Stimulated activated CD4-positive, alpha-beta T cell treated with anti-CD3 and anti-CD28 coated beads, Interleukin-15, amount 100 ng/mL, for 1 hour (primary cell): ENCODE data around the gene USP36.
A peak's percentile ranks its signal among the peaks of the same experiment; 100 is the strongest.

Source experiments
- DNase-seq, 2 donors: peaks; one replicate each; pipeline ENCODE4 v3.0.0-alpha.2; 2020; ENCODE audit warnings: low read depth in 1 of 2, low spot score in 1 of 2

The USP36 gene

DNA sequence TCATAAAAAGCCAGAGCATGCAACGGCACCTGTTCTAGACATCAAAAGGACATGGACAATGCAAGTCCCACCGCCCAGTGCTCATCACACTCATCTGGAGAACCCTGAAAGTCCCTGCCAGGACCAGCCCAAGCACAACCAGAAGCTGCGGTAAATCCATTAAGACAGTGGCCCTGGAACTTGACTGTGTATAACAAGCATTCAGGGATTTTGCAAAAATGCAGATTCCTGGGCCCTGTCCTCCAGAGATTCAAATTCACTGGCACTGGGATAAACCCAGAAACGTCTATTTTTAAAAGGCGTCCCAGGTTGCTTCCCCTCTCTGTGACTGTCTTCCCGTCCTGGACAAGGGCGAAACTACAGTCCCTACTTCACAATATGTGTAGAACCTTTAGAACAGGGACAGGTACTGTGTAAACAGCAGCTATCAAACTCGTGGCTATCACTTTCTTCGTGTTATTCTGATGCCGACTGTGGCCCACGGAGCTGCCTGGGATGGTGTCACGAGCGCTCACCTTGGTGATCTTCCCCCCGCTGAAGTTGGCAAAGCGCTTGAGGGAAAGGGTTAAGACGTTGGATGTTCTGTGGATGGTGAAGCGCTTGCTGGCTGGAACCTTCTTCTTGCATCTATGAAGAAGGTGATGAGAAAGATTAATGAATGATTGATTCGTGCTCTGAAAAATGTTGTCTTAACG lies 22.3 kb downstream of the USP36 start:
- DNase-seq, result no peak

DNA sequence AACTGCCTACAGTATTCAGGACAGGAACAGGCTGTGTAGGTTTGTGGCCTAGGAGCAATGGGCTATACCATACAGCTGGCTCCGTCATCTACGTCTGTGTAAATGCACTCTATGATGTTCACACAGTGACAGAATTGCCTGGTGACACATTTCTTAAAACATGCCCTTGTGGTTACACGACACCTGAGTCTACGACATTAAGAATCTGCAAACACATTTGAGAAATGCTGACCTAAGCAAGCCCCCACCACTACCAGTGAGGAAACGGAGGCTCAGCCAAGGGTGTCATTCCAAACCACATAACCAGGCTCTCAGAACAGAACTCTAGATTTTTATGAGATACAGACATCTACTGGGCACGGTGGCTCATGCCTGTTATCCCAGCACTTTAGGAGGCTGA lies 23.5 kb downstream of the USP36 start:
- peak in 1 of 2 donors; percentile 30 for DNase-seq

DNA sequence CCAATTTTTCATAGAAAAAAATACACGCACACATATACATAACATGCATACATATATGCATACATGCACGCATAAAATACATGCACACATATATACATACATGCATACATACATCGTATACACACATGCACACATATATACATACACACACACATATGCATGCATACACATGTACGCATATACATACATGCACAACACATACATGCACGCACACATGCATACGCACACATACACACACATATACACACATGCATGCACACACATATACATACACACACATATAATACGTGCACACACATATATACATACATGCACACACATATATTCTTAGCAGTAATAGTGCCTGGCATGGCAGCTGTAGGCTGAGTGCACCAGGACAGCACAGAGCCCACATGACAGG lies 24.9 kb downstream of the USP36 start:
- DNase-seq, result no peak

DNA sequence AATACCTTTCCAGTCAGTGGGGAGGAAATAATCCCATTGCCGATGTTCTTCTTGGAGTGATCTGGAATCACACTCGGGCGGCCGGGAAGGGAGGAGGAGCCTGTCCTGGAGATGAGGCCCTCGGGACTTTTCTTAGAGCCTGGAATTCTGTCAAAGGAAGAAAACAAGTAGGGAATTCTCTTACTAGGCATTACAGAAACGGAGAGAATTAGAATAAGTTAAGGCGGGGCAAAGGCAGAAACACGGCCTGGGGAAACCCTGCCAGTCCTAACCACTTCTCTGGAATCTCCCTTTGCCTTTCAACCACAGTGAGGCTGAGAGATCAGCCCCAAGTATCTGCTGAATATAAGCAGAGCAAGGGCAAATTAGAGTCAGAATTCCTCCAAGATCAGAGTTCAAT lies 27.8 kb downstream of the USP36 start:
- no peak for DNase-seq

DNA sequence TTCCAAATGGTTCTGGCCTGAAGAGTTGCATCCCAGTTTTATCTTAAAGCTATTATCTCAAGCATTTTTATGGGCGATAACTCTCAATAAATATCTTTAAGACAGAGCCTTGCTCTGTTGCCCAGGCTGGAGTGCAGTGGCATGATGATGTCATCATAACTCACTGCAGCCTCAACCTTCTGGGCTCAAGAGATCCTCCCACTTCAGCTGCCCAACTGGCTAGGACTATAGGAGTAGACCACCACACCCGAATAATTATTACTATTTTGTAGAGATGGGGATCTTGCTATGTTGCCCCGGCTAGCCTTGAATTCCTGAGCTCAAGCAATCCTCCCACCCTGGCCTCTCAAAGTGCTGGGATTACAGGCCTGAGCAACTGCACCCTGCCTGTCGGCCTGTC lies 32.5 kb downstream of the USP36 start:
- DNase-seq, result no peak

DNA sequence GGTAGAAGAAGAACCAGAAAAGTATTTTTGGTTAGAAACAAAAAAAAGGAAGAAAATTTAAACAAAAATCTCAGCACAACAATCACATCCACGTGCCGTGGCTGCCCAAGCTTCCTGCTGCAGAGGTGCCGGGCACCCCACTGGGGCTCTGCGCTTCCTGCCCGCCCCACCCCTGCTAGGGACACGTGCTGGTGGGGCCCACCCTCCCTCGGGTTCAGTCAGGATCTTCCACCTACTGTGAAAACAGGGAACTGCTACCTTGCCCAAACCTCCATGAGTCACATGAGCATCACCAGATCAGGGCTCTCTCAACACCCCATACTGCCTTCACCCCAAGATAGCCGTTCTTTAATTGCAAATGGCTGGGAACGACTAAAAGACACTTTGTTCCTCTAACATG lies 34.2 kb downstream of the USP36 start:
- no peak for DNase-seq

DNA sequence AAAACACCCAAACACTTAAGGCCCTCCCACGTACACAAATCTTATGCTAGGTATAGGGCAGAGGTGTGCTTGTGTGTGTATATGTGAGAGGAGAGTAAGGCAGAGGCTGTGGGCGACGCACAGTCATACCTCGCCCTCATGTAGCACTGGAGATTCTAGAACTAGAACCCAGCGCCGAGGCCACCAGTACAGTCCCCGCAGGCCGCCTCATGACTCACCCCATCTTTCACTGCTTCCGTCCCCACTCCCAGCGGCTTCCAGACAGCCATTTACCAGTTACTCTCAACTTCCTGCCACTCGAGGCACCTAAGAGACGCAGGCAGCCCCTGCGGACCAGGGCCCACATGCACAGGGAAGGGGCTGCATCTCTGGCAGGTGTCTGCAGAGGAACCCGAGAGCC lies 35.3 kb downstream of the USP36 start:
- peak; percentile 39 to 46 for DNase-seq

DNA sequence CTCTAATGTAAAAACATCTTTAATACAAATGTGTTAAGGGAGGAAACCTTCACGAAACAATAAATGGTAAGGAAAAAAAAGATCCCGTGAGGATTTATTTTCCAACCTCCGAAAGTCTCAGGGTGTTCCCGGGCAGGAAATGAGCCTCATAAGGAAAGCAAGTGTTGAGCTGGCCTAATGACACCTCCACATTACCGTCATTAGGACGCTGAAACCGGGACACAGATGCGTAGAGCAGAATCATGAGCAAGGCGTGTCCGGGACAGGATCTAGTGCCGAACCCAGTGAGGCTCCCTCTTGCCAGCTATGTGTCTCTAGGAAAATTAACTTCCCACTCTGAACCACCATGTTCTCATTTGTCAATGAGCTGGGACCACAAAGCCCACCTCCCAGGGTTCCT lies 35.8 kb downstream of the USP36 start:
- no peak for DNase-seq

DNA sequence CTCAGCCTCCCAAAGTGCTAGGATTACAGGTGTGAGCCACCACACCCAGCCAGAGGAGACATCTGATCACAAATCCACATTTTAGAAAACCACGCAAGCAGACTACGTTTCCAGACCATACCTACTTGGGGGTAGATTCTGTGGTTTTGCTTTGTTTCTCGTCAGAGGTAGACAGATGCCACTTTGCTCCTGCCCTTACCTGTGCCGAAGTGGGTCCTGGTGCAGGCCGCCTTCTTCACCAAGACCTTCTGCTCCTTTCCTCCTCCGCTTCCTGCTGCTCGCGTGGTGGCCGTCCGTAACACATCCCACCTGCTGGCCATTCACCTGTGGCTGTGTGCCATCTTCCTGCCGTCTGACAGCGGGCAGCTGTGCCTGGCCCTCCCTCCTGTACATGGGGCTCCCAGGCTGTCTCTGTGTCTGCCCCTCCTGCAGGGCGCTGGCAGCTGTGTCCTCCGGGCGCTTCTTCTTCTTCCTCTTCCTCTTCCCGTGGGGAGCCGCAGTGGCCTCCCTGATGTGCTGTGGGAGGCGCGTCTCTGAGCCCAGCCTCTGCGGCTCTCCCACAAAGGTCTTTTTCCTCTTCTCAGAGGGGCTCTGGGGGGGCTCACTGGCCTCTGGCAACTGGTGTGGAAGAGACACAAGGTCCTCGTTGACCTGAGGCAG lies 37.3 kb downstream of the USP36 start:
- no peak for DNase-seq

DNA sequence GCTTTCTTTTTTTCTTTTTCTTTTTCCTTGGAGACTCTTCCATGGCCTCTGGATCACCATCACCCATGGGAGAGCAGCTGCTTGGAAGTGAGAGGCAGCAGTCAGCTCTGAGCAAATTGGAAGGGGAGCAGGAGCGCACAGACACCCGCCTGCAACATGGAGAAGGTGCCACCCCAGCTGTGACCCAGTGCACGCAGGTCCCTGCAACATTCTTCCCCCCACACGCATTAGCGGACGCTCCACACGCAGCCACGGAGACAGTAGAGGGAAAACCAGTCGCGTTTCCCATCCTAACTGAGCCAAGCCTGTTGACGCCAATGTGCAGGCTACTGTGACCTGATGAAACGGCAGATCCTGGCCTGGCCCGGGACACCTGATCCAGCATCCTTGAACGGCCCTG lies 38.2 kb downstream of the USP36 start:
- DNase-seq, result no peak

DNA sequence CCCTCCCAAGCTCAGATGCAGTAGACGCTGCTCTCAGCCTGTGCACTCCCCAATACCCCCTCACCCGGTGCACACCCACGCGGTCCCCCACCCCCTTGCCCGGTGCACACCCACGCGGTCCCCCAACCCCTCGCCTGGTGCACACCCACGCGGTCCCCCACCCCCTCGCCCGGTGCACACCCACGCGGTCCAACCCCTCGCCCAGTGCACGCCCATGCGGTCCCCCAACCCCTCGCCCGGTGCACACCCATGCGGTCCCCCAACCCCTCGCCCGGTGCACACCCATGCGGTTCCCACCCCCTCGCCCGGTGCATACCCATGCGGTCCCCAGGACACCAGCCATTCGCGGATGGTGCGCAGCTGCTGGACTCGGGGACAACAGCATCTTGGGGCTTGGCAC lies 38.6 kb downstream of the USP36 start:
- DNase-seq, result no peak

DNA sequence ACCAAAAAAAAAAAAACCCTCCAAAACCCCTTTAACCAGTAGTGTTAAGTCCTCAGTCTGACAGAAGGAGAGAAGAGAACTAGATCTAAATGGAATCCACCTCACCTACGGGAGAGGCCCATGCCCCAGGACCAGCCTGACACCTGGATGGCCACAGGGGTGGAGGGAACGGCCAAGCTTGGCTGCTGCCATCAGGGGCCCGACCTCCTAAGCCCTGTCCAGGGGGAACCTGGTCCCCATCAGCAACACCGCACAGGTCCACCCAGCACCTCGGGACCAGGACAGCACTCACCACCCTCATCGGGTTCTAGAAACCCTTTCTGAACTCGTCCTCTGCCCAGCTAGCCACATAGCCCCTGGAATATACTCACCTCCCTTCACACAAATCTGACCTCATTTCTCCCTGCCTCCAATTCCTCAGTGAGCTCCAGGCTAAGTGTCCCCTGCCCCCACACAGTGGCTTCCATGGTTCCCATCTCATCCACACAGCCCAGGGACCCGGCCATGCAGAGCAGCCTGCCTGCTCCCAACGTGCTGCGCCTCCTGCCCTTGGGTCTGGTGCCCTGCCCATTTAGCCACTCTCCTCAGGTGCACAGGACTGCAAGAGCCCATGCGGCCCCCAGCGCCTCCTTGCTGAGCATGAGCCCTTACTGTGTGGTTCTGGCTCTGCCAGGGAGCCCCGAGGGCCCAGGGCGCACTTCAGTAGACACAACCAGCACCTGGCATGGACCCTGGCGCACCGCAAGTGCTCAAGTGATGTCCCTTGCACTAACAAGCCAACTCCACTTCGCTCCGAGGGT lies 40.3 kb downstream of the USP36 start:
- no peak for DNase-seq

DNA sequence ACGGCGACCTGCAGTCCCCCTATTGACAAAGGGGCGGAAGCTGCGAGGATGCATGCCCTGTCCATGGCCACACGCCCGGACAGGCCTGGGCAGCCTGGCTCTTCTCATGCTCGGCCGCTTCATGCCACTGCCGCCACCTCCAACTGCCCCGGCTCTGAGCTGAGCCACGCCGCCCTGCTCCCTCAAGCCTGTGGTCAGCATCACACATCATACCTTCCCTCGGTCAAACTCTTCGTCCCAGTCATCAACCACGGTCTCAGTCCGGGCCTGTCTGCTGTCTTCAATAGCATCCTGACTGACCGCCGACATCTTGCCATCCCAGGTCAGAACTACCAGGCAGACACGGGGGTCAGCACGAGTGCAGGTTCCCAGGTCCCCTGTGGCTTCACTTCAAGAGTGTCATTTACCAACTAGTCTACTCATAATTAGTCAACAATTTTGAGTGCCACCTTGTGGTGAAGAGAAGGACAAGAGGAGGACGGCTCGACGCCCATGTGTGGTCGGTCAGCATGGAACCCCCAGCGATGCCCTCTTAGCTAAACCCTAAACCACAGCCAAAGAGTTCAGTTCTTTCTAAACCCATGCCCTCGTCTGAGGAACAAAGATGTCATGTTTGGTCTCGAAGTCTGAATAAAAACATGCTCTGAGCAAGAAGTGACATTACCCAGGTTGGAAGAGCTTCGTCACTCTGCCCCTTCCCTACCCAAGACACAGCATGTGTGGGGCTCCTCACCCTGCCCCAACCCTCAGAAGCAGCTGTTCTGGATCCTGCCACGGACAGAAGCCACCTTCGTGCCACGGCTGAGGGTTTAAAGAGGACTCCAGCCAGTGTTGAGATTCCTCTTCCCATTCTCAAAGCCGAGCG lies 41.7 kb downstream of the USP36 start:
- no peak for DNase-seq

DNA sequence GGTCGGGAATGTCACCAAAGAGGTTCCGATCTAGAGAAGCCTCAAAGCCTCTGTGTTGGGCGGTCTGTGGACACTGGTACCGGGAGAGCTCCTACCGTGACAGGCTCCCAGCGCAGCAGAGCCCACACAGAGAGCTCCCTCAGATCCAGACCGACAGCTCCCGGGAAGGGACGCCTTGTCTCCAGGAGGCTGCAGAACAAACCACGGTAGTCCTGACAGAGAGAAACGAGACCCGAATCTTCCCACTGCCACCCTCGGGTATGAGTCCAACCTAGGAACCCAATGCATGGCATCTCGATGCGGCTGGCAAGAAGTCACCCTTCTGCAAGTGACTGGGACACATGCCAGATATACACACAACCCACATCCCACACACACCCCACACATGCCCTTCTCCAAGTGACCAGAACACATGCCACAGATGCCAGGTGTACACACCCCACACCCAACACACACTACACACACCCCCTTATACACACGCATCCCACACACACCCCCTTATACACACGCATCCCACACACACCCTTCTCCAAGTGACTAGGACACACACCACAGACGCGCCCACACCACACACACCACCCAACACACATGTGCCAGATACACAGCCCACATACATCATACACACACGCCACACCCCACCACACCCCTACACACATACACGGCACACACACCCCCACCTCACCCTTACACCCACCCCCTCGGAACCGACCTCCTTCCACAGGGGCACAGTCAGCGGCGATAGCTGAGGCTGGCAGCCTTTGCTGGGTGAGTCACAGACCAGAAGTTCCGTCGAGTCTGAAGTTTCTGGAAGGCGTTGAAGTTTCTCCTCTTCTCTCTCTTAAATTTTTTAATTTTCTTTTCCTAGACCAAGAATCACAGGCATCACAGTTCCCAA lies 42.7 kb downstream of the USP36 start:
- no peak for DNase-seq

DNA sequence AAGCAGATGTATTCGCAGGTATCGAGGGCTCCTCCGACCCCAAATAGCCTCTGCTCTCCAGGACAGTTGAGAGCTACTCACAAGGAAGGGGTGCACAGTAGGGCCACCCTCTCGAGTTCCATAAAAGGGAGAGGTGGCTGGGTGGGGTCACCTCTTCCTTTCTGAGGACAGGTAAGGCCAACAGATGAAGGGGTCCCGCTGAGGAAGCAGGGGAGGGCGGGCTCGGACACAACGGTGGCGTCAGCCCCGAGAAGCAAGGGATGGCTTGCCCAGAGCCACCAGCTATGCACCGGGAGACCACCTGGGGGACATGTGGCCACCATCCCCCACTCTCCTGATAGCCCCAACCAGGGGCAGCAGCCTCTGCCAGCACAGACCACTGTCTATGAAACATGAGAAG lies 43.4 kb downstream of the USP36 start:
- no peak for DNase-seq

DNA sequence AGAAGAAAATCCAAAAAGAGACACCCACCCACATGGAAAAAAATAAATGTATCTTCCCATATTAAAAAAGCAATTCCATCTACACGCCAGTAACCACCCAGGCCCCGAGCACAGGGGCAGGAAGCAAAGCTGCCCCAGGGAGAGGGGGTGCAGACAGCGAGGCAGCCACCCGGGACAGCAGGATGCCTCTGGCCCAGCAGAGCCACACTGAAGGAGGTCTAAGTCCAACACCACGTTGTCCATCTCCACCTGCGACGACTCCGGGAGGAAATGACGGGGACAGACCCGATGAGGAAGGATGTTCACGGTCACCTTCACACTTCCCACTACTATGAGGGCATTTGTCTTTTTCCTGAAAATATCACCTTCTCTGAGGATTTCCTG lies 44.1 kb downstream of the USP36 start:
- no peak for DNase-seq

DNA sequence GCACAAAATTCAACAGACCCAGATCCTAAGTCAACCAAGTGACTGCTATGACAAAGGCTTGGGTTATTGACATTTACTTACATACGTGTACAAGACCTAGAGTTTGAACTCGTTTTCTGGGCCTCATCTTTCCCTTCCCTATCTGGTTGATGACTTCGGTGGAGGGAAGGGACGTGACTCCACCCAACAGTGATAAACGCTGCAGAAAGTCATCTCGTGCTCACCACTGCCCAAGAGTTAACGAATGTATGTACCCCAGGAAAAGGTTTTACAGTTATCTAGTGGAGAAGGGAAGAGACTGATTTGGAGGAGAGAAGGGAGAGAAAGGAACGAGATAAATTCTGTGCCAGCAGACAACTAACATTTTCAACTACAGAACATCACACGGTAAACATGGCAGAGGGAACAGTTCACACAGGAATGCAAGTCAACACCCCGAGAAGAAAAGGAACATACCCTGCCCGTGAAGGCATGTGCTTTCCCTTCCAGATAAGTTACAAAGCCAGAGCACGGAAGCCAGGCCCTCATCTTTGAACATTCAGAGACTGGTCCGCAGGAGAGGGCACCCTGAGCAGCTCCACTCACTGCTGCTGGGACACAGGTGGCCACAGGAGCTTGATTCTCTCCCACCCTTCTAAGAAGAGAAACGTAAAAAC lies 44.6 kb downstream of the USP36 start:
- no peak for DNase-seq

DNA sequence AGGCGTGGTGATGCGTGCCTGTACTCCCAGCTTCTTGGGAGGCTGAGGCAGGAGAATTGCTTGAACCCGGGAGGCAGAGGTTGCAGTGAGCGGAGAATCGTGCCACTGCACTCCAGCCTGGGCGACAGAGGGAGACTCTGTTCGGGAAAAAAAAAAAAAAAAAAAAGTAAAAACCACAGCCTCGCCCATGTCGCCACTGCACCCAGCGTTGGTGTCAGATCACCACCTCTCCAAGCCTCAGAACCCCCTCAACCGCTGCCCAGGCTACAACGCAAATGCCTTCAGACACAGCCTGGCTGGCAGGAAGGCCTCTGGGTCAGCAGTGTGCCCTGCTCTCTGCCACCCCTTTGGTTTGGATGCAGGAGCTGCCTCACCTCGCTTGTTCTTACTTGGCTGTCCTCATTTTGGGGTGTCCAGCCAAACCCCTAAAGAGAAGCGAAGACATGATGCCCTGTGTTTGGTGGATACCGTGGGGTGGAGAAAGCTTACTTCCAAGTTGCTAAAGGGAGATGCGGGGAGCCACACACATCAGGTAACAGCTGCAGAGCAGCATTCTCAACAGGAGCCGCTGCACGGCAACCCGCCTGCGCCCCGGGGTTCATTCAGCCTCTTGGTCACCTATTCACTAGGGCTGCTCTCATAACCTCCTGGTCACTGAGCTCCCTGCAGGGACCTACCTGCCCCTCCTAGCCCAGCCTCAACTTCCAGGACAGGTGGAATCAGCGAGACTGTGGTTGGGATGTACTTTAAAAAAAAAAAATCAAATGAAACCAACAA lies 45.6 kb downstream of the USP36 start:
- DNase-seq, result no peak

DNA sequence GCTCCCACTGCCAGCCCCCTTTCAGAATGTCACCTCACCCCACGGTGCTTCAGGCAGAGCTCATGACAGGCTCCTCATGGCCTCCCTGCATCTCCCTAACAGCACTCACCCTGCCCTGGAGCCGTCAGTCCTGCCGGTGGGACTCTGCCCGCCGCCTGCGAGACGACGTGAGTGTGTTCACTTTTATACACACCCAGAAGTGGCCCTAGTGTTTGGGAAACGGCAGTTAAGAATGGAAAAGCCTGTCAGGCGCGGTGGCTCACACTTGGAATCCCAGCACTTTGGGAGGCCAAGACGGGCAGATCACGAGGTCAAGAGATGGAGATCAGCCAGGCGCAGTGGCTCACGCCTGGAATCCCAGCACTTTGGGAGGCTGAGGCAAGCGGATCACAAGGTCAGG lies 46.2 kb downstream of the USP36 start:
- no peak for DNase-seq
